GM18505 (cell line): ENCODE results near the gene TMEM117.
"Not testable (repeated sequence)": the region's sequence is repeated elsewhere in the genome, so short reads cannot be mapped to it uniquely, and the experiment has no call there.

Source experiments
- ATAC-seq: cut with Tn5 transposase; IDR thresholded peaks from one replicate; pipeline ENCODE4 v1.9.1; 2021; ENCODE audit not compliant: unreplicated experiment
- POLR2A ChIP-seq: IDR thresholded peaks from 4 replicates; pipeline ENCODE4 v1.6.1; 2011; ENCODE audit warnings: borderline replicate concordance; ENCODE audit not compliant: insufficient read depth, insufficient read length; ENCODE audit errors: extremely low read depth

TMEM117 gene

GRCh38 chr12:43824207-43824775, 11.6 kb upstream of the TMEM117 start:
- ATAC-seq, result no peak
- TF ChIP-seq POLR2A, result no peak

- no peak for TF ChIP-seq POLR2A
- ATAC-seq, result no peak
Observed at GRCh38 chr12:43826681-43827080, 9.2 kb upstream of the TMEM117 start.

- no peak for TF ChIP-seq POLR2A
- no peak for ATAC-seq
Observed at GRCh38 chr12:43827093-43827492, 8.8 kb upstream of the TMEM117 start.

GRCh38 chr12:43832463-43833168, 3.3 kb upstream of the TMEM117 start:
- no peak for ATAC-seq
- no peak for TF ChIP-seq POLR2A

GRCh38 chr12:43835264-43835655, 621 bp upstream of the TMEM117 start:
- peak; percentile 9 for ATAC-seq
- TF ChIP-seq POLR2A, result no peak

GRCh38 chr12:43836475-43836989, 651 bp downstream of the TMEM117 start:
- no peak for TF ChIP-seq POLR2A
- peak; percentile 25 for ATAC-seq

GRCh38 chr12:43840338-43840737, 4.5 kb downstream of the TMEM117 start:
- no peak for TF ChIP-seq POLR2A
- ATAC-seq, result no peak

GRCh38 chr12:43841253-43841652, 5.4 kb downstream of the TMEM117 start:
- no peak for ATAC-seq

GRCh38 chr12:43842259-43842658, 6.4 kb downstream of the TMEM117 start:
- no peak for TF ChIP-seq POLR2A
- ATAC-seq, result no peak

More at GRCh38 chr12:43841253-43841652, 5.4 kb downstream of the TMEM117 start:
- TF ChIP-seq POLR2A, result no peak

- ATAC-seq, result not testable (repeated sequence)
Observed at GRCh38 chr12:43847425-43848225, 11.7 kb downstream of the TMEM117 start.

- TF ChIP-seq POLR2A, result no peak
Observed at GRCh38 chr12:43848226-43848507, 12.3 kb downstream of the TMEM117 start.

GRCh38 chr12:43848786-43849185, 12.9 kb downstream of the TMEM117 start:
- TF ChIP-seq POLR2A, result no peak
- ATAC-seq, result no peak

More at GRCh38 chr12:43848226-43848507, 12.3 kb downstream of the TMEM117 start:
- no peak for ATAC-seq

- no peak for TF ChIP-seq POLR2A
- no peak for ATAC-seq
Observed at GRCh38 chr12:43852744-43853143, 16.9 kb downstream of the TMEM117 start.

GRCh38 chr12:43856972-43857371, 21.1 kb downstream of the TMEM117 start:
- ATAC-seq, result no peak
- no peak for TF ChIP-seq POLR2A
